Measurements from ENCODE around the gene RHOD. TPM values are rescaled to one million over a fixed set of nuclear protein-coding genes. Genes with fewer than 3 reads are reported as not detected.

Gene RHOD
- 10 to 100 TPM in 3 of 4 donors, 1 to 10 TPM in 1; 6.9 to 29.9 (median 22.6) TPM for total RNA-seq

DNA sequence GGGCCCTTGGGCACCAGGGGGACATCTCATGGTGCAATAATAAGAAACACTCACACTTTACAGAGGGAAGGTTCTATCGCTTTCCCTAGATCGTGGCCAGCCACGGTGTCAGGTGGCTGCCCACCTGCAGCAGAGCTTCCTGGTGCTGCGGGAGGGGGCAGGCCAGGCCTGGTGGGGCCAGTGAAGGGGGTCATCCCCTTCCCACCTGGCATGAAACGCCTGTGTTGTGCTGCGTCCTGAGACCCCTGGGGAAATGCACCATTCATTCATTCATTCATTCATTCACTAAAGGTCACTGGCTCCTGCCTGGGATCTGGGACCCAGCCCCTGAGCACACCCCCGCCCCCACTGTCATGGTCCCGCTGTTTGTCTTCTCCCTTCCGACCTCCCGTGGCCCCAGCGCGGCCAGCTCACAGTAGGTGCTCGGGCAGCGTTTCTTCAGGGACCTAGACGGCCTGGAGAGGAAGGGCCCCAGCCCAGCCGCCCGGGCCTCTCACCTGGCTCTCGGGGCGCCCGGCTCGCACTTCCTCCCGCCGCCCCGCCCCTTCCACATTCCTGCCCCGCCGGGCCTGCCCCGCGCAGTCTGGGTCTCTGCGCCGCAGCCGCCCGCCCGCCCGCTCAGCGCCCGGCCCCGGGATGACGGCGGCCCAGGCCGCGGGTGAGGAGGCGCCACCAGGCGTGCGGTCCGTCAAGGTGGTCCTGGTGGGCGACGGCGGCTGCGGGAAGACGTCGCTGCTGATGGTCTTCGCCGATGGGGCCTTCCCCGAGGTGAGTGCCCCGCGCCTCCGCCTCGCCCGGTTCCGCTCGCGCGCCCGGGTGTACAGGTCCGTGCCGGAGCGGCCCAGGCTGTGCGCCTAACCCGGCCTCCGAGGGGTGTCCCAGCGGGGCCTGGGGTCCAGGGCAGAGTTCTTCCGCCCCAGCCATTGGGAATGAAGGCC, at the start of gene RHOD:
TSS of gene RHOD (plus strand) at position 581 of the 938 bp plus-strand sequence. CDS start at position 637, 56 bp downstream.
- TF ChIP-seq, protein P1, sequence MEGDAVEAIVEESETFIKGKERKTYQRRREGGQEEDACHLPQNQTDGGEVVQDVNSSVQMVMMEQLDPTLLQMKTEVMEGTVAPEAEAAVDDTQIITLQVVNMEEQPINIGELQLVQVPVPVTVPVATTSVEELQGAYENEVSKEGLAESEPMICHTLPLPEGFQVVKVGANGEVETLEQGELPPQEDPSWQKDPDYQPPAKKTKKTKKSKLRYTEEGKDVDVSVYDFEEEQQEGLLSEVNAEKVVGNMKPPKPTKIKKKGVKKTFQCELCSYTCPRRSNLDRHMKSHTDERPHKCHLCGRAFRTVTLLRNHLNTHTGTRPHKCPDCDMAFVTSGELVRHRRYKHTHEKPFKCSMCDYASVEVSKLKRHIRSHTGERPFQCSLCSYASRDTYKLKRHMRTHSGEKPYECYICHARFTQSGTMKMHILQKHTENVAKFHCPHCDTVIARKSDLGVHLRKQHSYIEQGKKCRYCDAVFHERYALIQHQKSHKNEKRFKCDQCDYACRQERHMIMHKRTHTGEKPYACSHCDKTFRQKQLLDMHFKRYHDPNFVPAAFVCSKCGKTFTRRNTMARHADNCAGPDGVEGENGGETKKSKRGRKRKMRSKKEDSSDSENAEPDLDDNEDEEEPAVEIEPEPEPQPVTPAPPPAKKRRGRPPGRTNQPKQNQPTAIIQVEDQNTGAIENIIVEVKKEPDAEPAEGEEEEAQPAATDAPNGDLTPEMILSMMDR (IDR thresholded peaks at IDR 0.05) = no peak
- peak; percentile 62 for ATAC-seq (ENCODE audit: low FRiP score)

GRCh38 chr11:67007126-67007525, 49.5 kb upstream of the RHOD start:
- DNase-seq (ENCODE audit: low spot score) = no peak
- ATAC-seq (ENCODE audit: low FRiP score) = no peak
- TF ChIP-seq, protein P1 (IDR thresholded peaks at IDR 0.05) = no peak

More for the DNA sequence above, at the start of gene RHOD:
- DNase-seq (ENCODE audit: low spot score) = no peak

- TF ChIP-seq, protein P1 (IDR thresholded peaks at IDR 0.05) = no peak
- DNase-seq (ENCODE audit: low spot score) (no peak), ATAC-seq (ENCODE audit: low FRiP score) (no peak)
These were observed 46.2 kb upstream of the RHOD start for GRCh38 chr11:67010296-67010905.

DNA sequence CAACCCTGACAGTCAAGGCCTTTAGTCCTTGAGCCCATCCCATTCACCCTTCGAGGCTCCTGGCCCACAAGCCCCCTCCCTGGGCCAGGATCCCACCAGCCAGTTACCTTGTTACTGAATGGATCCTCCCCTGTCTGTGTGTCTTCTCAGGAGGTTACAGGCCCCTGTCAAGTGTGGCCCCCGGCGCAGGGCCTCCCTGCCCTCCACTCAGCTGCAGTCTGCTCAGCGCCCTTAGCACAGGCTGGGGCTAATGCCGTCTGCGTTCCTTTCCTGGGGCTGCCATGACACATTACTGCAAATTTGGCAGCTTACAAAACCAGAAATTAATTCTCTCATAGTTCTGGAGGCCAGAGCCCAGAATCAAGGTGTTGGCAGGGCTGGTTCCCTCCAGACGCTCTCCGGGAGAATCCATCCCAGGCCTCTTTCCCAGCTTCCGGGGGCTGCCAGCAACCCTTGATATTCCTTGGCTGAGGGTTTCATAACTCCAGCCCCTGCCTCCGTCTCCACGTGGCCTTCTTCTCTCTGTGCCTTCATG, 43.1 kb upstream of the RHOD start:
- no peak for DNase-seq (ENCODE audit: low spot score)
- no peak for ATAC-seq (ENCODE audit: low FRiP score)
- TF ChIP-seq, protein P1 (IDR thresholded peaks at IDR 0.05) = no peak

- DNase-seq (ENCODE audit: low spot score) (no peak), ATAC-seq (ENCODE audit: low FRiP score) (no peak)
- TF ChIP-seq, protein P1 (IDR thresholded peaks at IDR 0.05) = no peak
These were observed 42.3 kb upstream of the RHOD start for GRCh38 chr11:67014343-67014742.

GRCh38 chr11:67015048-67015447, 41.6 kb upstream of the RHOD start:
- TF ChIP-seq, protein P1 (IDR thresholded peaks at IDR 0.05) = no peak

More at GRCh38 chr11:67015048-67015447, 41.6 kb upstream of the RHOD start:
- DNase-seq (ENCODE audit: low spot score) = no peak
- ATAC-seq (ENCODE audit: low FRiP score) = no peak
